GM03348 (cell line): ENCODE measurements around the gene NEUROD4.

Experiments
- DNase-seq: peaks from one replicate; pipeline ENCODE4 v3.0.0; 2012; ENCODE audit warnings: low spot score

The NEUROD4 gene

DNA sequence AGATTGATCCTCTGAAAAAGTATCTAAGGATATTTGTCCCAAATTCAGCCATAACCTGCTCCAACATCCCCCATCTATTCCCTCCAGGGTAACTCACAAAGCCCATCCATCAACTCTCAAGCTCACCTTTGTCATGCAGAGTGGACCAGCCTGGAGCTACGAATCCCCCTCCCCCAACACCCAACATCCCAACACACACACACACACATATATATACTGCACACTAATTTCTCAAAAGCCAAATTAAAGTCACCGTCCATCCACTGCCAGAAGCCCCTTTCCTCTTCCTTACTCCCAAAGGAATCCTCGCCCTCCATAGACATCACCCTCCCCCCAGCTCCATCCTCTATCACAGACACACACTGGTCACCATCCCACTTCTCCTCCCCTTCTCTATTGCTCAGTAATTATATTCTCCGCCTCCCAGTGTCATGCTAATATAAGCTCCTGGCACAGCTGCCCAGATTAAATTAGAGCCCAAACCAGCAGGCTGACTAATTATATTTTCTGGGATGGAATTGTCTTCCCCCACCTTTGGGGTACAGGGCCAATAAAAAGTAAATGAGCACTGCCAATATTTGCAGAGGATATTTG, 21.7 kb upstream of the NEUROD4 start:
- no peak for DNase-seq

DNA sequence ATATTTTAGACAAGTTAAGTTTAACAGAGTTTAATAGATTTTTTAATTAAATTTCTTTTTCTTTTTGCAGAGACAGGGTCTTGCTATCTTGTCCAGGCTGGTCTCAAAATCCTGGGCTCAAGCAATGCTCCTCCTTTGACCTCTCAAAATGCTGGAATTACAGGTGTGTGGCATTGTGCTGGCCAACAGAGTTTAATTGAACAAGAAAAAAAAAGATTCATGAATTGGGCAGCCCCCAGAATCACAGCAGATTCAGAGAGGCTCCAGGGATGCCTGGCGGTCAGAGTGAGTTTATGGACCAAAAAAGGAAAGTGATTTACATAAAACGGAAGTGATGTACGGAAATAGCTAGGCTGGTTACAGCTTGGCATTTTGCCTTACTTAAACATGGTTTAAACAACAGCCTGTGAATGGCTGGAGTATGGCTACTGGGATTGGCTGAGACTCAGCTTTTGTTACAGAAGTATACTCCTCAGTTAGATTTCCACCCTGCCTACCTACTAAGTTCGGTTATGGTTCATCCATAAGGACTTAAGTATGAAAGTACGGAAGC, 20.7 kb upstream of the NEUROD4 start:
- DNase-seq = no peak

DNA sequence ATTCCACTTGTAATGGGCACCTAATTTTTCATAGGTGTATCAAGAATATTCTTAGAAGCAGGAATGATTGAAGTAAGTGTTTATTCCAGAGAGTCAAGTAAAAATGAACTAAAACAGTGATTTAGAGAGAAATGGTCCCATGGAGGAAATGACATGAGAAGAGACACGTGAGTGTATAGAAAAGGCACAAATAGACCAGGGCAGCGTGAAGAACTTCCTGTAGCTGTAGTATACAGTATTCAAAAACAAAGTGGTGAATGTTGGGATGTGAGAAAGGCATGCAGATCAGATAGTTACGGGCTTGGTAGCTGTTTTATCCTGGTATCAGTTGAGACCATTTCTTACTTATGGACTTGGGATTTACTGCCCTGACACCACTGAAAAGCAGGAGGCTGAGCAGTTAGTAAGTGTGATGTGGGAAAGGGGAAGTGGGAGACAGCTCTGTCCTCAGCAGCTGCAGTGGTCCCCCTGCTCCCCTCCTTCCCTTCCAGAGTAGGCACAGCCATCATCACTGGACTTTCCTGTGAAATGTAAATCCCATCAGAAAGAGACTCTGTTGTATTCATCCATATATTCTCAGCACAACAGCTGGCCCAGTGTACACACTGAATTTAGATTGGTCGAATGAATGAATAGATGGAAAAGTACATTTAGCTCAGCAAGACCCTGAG, 18.4 kb upstream of the NEUROD4 start:
- DNase-seq = no peak

DNA sequence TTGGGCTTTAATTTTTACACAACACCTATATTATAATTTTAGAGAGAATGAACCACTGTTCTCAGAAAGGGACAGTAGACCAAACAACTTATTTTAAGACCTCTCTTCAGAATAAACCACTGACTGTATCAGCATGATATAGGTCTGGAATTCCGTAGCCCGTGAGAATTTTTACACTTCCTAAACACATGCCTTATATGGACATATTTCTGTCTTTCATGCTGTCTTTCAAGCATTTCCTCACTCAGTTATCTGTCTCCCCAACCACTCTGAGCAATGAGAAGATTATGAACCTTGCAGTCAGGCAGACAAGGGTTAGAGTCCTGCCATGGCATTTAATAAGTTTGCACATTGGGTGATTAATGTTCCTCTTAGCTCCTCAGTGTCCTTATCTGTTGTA, 17.4 kb upstream of the NEUROD4 start:
- DNase-seq = no peak

DNA sequence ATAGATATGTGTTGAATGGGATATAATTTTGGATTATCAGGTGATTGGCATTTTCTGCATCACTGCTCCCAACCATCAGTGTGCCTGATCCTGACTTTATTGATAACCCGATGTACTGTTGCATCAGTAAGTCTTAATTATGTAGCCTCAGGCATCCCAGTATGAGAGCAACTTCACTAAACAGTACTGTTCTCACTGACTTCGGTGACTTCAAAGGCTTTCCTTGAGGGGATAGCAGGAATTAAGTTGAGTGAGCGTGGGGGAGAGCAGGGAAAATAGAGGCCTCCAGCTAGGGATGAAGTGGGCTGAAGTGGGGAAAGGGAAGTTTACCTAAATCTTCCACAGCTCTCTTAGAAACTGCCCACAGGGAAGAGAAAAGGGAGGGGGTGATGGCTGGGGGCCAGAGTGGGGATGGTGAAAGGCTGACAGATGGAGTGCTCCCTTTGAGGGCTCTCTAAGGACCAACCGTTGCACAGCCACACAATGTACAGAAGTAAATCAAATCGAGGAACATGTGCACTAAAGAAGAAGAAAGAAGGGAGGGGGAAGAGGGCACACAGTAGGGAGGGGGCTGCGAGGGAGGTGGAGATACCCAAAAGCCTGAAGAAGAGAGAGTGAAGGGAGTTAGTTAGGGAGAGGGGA, 10.7 kb upstream of the NEUROD4 start:
- no peak for DNase-seq

DNA sequence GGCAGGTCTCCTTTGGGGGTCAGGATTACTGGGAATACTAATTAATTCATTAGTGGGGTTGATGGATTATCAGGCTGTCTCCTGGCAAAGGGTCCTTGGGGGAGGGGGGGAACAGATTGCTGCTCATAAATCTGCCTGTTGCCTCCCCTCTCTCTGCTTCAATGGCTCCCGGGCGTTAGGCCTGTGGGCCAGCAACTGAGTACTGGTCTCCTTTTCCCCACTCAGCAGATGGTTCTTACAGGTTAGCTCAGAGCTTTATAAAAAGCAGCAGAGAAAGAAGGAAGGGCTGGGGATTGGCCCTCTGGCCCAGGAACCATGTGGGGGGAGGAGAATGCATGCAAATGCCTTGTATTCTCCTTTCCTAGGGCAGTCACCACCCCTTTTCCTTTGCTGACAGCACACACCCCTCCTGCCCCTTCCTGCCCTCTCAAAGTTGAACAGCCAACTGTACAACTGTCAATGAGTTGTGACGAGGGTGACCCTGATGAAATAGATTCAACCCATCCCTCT, 2.3 kb upstream of the NEUROD4 start:
- DNase-seq = no peak

DNA sequence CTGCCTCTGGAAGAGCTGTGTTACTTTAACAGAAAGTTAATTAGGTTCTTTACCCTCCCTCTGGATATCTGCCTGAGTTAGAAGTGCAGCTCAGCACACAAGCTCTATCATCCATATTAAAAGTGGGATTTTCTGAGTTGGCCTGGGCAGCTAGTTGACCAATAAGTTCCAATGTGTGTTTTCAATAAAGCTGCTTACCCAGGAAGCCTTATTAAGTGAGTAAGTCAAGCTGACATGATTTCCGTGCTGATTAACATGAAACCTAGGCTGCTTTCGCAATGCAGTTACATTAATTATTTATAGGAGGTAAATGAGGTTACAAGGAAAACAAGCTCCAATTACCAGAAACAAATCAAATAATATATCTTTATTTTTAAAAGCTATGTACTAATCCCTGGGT, 4.8 kb downstream of the NEUROD4 start:
- DNase-seq = no peak

DNA sequence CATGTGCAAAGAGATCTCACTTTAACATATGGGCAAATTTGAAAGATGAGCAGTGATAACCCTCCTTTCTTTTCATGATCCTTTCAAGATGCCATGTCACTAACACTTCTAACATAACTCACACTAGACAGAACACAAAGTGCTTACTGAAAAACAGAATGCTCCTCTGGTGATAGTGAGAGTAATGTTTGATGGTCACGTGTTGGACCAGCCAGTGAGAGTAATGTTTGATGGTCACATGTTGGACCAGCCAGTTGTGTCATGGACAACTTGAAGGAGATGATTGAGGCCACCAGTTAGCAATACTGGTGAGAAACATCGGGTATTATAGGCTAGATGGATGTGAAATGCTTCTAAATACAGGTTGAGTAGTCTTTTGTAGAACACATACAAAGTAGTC, 5.7 kb downstream of the NEUROD4 start:
- no peak for DNase-seq

DNA sequence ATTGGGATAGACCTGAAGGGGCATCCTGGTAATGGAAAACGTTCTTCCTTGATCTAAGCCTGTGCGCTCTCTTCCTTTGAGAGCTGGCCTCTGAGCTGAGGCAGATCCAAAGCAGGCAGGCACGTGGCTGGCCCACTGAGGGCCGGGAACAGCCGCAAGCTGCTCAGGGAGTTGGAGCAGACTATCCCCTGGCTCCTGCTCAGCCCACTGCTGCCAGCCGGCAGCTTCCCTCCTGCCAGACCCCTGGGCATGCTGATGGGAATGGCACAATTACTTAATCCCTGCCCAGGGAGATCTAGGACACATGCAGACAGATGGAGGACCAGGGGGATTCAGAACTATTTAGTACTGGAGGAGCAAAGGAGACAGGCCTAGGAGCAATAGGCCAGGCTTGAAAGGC, 14.4 kb downstream of the NEUROD4 start:
- no peak for DNase-seq

DNA sequence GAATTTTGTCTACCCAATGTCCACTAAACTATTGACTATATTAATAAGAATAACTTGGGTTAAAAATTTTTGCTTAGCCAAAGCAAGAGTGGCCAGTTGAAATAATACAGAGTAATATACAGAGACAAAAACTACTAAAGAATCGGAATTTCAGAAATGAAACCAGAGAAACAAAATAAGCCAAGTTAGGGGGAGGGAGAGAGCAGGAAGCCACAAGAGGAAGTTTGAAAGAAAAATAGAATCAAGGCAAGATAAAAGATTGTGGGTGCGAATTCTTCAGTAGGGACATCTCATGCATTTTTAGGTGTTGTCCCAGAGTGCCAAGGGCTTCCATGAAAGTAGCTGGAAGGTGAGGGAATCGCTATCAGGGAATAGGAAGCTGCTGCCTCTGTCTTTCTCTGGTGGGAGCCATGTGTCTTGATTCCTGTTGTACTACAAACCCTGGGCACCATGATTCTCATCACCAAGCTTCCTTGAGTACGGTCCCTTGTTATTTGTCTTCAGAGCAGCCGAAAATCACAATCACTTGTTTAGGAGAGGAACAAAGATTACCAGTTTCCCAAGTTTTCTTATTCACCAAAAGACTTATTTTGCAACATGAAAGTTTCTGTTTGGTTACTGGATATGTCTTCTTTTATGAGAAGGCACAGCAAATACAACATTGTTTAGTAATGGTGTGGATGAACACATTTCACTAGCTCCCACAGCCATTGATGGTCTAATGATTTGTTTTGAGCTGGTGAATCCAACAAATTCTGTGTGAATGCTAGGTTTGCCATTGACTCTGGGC, 16.7 kb downstream of the NEUROD4 start:
- no peak for DNase-seq

DNA sequence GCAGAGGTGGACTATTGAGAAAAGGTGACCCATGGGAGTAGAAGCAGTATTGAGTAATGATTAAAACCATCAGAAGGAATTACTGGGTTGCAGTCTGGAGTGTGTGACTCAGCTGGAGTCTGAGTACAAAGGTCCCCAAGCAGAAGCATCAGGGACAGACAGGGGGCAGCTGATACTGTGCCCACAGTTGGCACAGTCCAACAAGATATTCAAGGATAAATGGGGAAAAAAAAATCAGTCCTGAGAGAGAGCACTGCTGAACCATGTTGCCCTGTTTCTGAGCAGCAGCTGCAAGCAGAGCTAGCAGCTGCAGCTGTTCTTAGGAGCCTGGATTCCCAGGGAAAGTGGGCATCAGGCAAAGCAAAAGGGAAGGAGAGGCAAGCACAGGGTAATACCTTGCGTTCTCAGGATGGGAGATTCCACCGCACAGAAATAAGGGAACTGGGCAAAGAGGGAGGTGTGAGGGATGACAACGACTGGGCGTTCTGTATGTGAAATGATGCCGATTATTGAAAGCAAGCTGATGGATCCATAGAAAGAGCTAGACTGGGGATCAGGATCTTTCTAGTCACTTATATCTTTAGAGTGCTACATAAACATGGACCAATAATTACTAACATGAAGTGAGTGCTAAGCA, 17.7 kb downstream of the NEUROD4 start:
- no peak for DNase-seq

DNA sequence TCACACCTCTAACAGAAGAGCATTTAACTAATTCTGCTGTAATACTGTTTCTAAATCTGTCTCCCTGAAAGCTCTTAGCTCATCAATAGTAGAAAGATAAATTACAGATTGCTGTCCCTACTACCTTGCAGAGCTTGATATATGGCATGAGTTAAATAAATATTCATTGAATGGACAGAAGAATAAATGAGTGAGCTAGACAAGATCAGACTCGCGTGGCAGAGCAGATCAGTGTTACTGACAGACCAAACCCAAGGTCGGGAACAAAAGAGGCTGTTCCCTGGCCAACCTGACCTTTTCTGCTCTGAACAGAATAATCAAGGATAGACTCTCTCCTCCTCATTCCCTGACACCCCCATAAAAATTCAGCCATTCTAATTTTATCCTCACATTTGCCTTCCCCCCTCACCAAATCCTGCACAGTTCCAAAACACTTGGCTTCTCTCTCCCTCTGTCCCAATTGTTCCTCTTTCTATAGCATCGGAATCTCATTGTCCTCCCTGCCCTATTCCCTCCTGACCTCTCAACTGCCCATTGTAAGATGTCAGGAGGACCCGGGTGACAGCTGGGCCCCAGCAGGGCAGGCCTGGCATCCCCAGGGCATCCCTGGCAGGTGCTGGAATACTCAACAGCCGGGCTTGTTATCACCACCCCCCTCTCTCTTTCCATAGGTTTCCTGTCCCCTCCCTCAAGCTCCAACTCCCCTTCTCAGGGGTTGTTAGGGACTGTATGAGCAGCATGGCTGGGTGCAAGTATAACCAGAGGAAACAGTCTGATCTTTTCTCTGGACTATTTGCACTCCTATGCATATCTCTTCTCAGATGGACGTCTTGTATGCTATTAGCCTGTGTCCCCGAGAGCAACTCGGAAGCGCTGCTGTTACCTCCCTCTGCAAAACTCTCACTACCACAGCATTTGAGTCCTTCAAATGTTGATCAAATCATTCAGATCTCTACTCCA, 19.9 kb downstream of the NEUROD4 start:
- no peak for DNase-seq

DNA sequence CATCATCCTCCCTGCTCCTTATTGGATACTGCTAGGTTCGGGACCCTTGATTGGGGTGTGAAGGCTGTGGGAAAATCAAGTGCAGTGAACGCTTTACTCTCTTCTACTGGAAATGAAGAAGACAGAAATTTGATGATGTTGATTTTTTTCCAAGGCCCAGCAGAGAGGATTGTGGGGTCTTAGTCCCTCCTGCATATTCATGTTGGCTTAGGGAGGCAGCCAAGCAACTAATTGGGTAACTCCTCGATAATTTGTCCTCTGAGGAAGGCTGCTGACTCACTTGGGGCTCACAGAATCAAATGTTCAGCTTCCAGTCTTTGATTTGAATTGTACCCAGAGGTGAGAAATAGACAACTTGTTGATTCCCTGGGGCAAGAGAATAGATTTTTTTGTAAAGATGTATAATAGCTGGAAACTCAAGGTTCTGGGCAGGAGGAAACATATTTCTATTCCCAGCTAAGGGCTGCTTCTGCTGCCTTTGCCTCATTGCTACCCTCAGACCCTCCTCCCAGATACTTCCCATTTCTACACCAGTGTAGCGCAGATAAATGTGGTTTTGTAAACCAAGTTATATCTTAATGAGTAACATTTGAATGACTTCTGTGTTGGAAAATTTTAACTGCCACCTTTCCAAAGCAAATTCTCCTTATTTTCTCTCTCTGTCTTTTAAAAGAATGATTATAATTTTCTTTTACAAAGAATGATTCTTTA, 21.7 kb downstream of the NEUROD4 start:
- DNase-seq = no peak

DNA sequence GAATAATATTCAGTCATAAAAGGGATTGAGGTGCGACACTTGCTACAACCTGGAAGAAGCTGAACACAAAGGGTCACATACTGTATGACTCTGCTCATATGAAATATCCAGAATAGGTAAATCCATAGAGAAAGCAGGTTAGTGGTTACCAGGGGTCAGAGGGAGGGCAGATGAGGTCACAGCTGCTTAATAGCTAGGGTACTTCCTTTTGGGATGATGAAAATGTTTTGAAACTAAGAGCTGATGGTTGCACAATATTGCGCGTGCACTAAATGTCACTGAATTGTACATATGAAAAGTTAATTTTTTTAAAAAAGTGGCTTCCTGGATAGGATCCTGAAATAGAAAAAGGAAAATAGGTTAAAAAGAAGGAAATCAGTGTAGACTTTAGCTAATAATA, 23.8 kb downstream of the NEUROD4 start:
- no peak for DNase-seq

DNA sequence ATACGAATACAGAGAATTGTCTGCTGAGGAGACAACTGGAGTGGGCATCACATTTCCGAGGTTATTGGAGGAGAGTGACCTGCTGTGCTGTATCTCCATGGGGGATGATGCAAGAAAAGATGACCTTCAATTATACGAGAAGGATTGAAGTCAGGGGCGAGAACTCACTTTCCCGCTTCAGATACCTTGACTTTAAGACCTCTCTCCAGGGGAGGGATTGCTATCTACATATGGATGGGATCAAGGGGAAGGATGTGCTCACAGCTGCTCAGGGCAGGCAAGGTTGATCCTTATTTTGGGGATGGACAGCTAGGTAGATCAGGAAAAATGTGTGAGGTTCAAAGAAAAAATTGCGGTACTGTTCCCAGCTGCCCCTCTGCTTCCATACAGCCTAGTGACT, 24.4 kb downstream of the NEUROD4 start:
- no peak for DNase-seq

DNA sequence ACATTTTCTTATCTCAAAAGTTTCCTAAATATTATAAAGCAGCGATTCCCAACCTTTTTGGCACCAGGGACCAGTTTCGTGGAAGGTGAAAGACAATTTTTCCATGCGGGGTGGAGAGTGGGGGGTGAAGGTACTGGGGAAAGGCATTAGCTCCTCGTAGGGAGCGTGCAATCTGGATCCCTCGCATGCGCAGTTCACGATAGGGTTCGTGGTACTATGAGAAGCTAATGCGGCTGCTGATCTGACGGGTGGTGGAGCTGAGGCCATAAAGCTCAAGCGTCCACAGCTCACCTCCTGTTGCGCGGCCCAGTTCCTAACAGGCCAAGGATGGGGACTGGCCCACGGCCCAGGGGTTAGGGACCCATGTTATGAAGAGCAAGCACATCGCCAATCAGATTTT, 29.9 kb downstream of the NEUROD4 start:
- DNase-seq = no peak

DNA sequence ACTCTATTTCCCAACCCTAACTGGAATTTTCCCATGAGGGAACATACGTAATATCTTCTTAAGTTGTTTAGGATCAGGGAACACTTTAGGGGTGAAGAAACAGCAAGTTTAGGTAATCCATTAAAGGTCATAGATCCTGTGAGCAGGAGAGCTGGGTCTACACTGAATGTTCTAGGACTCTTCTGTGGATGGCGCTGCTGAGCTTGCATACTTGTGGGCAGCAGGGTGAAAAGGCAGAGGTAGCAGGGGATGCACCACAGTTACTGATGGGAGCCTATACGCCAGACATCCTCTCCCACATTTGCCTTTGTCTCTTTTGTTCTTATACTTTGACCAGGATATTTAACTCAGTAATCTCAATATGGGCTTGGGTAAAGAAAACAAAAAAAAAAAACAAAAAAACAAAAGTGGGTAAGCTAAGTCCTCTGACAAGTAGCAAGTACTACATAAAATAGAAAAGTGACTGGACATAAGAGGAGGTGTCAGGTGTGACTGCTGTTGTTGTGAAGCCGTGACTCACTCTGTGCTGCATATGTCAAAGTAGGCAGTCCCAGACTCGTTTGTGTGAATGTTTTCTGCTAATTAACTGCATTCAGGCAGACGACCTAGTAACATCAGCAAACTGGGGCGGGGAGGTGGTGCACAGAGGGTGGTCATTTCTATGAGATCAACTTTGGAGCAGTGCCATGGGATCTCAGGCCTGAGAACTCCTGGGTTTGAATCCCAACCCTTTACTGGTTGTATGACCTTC, 31.6 kb downstream of the NEUROD4 start:
- no peak for DNase-seq

DNA sequence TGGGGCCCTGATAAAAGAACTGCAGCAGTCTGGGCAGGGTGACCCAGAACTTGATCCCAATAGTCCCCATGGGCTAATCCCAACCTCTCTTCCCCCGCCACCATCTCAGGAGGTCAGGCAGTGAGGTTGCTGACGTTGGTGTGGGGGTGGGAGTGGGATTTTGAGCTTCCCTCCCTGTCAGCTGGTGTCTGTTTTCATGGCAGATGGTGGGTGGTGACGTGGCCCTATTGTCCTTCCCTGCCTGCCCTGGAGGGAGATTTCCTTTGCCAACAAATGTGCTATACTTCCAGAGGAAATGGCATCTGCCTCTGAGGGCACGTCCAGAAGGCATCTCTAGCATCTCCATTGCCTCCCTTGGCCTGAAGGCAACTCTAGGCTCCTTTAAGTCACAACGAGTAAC, 37.7 kb downstream of the NEUROD4 start:
- DNase-seq = no peak

DNA sequence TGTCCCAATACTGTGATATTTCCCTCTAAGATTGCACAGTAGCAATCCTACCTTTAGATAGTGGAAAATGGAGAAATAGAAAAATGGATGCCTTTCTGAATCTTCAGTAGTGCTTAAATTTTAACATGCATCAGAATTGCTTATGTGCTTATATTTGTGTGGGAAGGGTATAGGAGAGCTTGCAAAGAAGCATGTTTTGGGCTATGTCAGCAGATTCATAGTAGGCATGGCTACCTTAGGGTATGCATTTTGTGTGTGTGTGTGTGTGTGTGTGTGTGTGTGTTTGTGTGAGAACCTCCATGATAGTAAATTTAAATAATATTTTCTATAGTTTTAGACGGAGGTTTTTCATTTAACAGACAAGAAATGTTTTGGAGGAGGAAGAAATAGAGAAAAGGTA, 38.3 kb downstream of the NEUROD4 start:
- no peak for DNase-seq
